Epithelial cell of prostate (primary cell): ENCODE results near the gene ZNF549.

Source experiments
- DNase-seq: peaks from one replicate; pipeline ENCODE4 v3.0.0-alpha.2; 2011; ENCODE audit warnings: low read depth, low spot score
- H3K27ac ChIP-seq: fragments of 450-650 bp; 2 replicates; pipeline ENCODE4 v1.5.1; 2017; ENCODE audit warnings: mild to moderate bottlenecking

Gene ZNF549

GRCh38 chr19:57566396-57567265 is 39.5 kb downstream of the ZNF549 start:
- DNase-seq, result no peak

GRCh38 chr19:57570707-57571106 is 43.6 kb downstream of the ZNF549 start:
- DNase-seq, result no peak
- H3K27ac ChIP-seq, result no peak overlapping the region

More at GRCh38 chr19:57566396-57567265, 39.5 kb downstream of the ZNF549 start:
- H3K27ac ChIP-seq, result no peak overlapping the region

- DNase-seq, result no peak
- H3K27ac ChIP-seq, result no peak overlapping the region
These were observed 45.3 kb downstream of the ZNF549 start for GRCh38 chr19:57572415-57572947.

GRCh38 chr19:57576661-57577060 is 49.5 kb downstream of the ZNF549 start:
- H3K27ac ChIP-seq, result no peak overlapping the region
- DNase-seq, result no peak

GRCh38 chr19:57578487-57579205 is 51.5 kb downstream of the ZNF549 start, which contains the start of gene ZNF416:
Gene ZNF416, minus strand, starts transcription at chr19:57578911. Its CDS starts 207 bp downstream, at chr19:57578704.
- peak within 1 kb of the TSS; percentile 69 for H3K27ac ChIP-seq
- peak; percentile 94 for DNase-seq

GRCh38 chr19:57583104-57583520 is 56.0 kb downstream of the ZNF549 start:
- H3K27ac ChIP-seq, result no peak overlapping the region

GRCh38 chr19:57583521-57584416 is 56.6 kb downstream of the ZNF549 start, which contains the start of gene ZIK1:
Gene ZIK1, plus strand, starts transcription at chr19:57584145. Its CDS starts 212 bp downstream, at chr19:57584357.
- H3K27ac ChIP-seq, result no peak within 1 kb of the TSS
- DNase-seq, result peak; percentile 22

More at GRCh38 chr19:57583104-57583520, 56.0 kb downstream of the ZNF549 start:
- no peak for DNase-seq

- H3K27ac ChIP-seq, result peak overlapping the region; percentile 30
- DNase-seq, result peak; percentile 67
These were observed 60.4 kb downstream of the ZNF549 start for GRCh38 chr19:57587529-57587928.

GRCh38 chr19:57599377-57599760 is 72.2 kb downstream of the ZNF549 start:
- DNase-seq, result no peak
- H3K27ac ChIP-seq, result no peak overlapping the region

GRCh38 chr19:57599761-57600383 is 72.7 kb downstream of the ZNF549 start, which contains the start of gene ZNF530:
Gene ZNF530, plus strand, starts transcription at chr19:57599885. Its CDS starts 4,461 bp downstream, at chr19:57604346.
- peak; percentile 56 for DNase-seq
- no peak within 1 kb of the TSS for H3K27ac ChIP-seq

- no peak overlapping the region for H3K27ac ChIP-seq
- no peak for DNase-seq
These were observed 79.8 kb downstream of the ZNF549 start for GRCh38 chr19:57606931-57607330.
